HG03342 (cell line): ENCODE data around the gene KASH5.

Source experiments
- ATAC-seq: cut with Tn5 transposase; IDR thresholded peaks from one replicate; pipeline ENCODE4 v1.9.1; 2021; ENCODE audit warnings: mild to moderate bottlenecking, moderate library complexity; ENCODE audit not compliant: unreplicated experiment

The KASH5 gene

GRCh38 chr19:49420227-49420626 lies 32.2 kb downstream of the KASH5 start:
- no peak for ATAC-seq

DNA sequence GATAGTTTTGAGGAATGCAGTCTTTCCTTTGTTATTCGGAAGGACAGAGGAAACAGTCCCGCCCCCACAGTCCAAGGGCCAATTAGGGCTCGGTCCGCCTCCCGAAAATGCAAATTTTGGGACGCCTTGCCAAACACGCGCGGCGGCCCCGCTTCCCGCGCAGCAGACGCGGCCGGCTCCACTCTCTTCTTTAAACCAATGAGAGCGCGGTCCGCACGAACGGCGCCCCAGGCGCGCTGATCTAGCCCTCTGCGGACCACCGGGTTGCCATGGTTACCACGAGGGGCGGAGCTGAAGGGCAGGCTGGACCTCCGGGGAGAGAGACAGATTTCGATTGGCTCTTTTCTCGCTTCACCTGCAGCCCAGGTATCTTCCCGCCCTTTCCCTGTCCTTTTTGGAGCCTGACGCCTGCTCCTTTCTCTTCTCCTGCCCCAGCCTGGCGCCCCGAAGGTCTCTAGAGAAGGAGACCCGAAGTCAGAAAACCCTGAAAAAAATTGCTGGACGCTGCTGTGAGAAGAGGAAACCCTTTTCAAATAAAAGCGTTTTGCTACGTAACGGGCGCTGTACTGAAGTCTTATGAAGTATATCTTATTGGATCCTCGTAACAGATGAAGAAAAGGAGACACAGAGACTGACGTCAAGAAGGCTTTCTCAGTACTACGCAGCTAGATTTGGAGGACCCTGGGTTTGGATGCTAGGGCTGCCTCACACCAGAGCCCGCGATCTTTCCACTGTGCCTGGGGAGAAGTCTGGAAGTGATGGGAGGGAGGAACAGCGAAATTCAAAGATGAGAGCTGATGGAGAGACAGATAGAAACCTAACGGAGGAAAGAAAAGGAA lies 33.2 kb downstream of the KASH5 start:
- no peak for ATAC-seq

- ATAC-seq = no peak
Measured at GRCh38 chr19:49421878-49422202, 33.8 kb downstream of the KASH5 start.

- ATAC-seq = no peak
Measured at GRCh38 chr19:49422407-49423070, 34.5 kb downstream of the KASH5 start.

- ATAC-seq = no peak
Measured at GRCh38 chr19:49423071-49423984, 35.3 kb downstream of the KASH5 start, which contains the start of gene PTH2. Gene PTH2, minus strand, starts transcription at chr19:49423441. Its CDS starts 102 bp downstream, at chr19:49423339.

- ATAC-seq = no peak
Measured at GRCh38 chr19:49423985-49424303, 35.9 kb downstream of the KASH5 start.

DNA sequence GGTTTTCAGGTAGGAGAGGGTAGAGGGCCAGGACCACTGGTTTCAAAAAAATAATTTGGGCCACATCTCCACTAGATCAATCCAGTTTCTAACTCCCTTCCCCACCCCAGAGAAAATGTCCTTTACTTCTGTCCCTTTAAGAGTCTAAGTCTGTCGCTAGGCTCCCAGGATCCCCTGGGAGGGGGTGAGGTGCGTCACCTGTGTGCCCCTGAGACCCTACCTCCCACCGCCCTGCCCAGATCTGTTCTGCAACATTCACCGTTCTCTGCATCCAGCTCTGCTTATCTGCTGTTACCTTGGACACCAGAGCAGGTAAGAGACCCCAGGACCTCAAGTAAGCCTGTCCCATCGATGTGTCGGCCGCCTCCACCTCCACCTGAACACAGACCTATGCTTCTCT lies 37.1 kb downstream of the KASH5 start, which contains the start of gene GFY:
Gene GFY, plus strand, starts transcription at position 211 of the 400 bp plus-strand sequence. CDS start 1,043 bp downstream, outside the sequence.
- no peak for ATAC-seq

- ATAC-seq = no peak
Measured at GRCh38 chr19:49425922-49426592, 38.0 kb downstream of the KASH5 start.

DNA sequence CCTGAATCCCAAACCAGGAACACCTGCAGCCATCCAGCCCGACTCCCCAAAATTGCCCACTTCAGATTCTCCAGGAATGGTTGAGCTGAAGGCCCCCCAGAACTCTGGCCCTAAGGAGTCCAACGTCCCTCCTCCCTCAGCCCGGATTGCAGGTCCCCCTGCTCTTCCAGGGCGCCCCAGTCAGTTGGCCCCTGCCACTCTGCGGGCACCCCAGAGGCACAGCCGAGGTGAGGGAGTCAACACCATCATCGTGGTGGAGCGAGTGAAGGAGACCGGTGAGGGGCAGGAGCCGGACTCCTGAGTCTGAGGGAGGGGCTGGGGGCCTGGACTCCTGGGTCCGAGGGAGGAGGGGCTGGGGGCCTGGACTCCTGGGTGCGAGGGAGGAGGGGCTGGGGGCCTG lies 39.3 kb downstream of the KASH5 start:
- no peak for ATAC-seq

DNA sequence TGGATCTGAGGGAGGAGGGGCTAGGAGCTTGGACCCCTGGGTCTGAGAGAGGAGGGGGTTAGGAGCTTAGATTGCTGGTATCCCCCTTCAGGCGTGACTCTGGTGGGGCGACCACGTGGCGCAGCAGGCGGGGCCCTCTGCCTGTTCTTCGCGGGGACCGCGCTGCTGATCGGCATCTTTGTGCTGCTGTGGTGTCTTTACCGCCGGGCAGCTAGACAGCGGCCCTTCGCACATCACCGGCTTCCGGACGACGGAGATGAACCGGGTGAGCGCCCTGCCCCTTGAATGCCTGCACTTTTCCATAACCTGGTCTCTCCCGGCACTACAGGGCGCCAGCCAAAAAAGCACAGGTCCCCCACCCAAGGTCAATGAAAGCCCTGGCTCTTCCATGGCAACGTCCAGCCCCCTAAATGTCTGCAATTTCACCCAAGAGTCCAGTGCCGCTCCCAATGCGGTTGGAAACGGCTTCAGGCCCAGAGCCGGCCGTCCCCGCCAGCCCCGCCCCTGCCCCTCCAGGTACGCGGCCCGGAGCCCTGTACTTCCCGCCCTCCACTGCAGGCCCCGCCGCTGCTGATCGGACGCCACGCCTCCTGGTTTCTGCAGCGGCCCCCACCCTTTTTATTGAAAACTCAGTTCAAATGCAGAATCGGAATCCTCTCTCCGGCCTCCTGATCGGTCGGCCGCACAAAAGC lies 40.0 kb downstream of the KASH5 start:
- ATAC-seq = no peak

GRCh38 chr19:49428547-49429451 lies 40.8 kb downstream of the KASH5 start:
- no peak for ATAC-seq

- no peak for ATAC-seq
Measured at GRCh38 chr19:49430172-49430677, 42.2 kb downstream of the KASH5 start.

- no peak for ATAC-seq
Measured at GRCh38 chr19:49430678-49431329, 42.8 kb downstream of the KASH5 start.

- ATAC-seq = no peak
Measured at GRCh38 chr19:49431330-49431749, 43.3 kb downstream of the KASH5 start.

DNA sequence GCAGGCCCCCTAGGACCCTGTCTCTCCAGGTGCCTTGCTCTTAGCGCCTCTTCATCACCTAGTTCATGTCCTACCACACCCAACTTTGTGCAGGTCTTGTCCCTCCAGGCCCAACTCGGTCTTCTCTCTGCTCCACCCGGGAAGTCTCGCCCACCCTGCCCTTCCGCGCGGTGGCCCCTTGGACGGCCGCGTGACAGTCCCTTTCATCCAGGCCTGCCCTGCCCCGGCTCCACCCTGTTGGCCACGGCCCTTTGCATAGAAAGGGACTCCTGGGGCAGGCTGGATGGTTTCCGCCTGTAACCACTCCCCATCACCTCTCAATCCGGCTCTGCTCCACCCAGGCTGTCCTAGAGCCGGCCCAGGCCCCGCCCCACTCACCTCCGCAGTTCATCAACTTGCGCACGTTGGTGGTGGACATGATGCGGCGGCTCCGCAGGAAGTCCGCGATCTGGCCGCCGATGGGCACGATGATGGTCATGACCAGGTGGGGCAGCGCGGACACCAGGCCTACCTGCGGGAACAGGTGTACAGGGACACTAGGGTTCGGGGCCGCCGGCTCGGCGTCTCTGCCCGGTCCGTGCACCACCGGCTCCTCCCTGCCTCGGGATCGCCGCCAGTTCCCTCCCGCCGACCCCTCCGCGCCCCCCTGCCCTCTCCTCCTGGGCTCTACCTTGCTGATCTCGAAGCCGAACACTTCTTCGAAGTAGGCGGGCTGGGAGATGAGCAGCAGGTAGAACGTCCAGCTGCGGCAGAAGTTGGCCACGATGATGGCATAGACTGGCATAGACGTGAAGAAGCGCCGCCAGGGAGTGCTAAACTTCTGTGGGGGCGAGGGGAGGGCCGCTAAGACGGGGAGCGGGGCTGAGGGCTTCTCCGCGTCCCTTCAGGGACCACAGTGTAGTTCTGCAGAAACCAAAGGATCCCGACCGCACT lies 44.4 kb downstream of the KASH5 start:
- ATAC-seq = no peak

- ATAC-seq = no peak
Measured at GRCh38 chr19:49433240-49433901, 45.3 kb downstream of the KASH5 start.
